IPS-NIHi7 (cell line): ENCODE data around the gene DOCK2.
"Not testable (repeated sequence)": the region's sequence is repeated elsewhere in the genome, so short reads cannot be mapped to it uniquely, and the experiment has no call there.

ENCODE experiments used
- DNase-seq: peaks from one replicate; pipeline ENCODE4 v3.0.0; 2012; ENCODE audit warnings: mixed read lengths; ENCODE audit errors: extremely low spot score

Gene DOCK2

GRCh38 chr5:169756071-169756765 lies 119.1 kb downstream of the DOCK2 start:
- no peak for DNase-seq

- no peak for DNase-seq
Measured at GRCh38 chr5:169757016-169757415, 119.9 kb downstream of the DOCK2 start.

- DNase-seq, result no peak
Measured at GRCh38 chr5:169758886-169759285, 121.8 kb downstream of the DOCK2 start.

GRCh38 chr5:169760229-169760628 lies 123.2 kb downstream of the DOCK2 start:
- DNase-seq, result no peak

GRCh38 chr5:169762338-169763095 lies 125.4 kb downstream of the DOCK2 start:
- DNase-seq, result no peak

- DNase-seq, result no peak
Measured at GRCh38 chr5:169763376-169764017, 126.4 kb downstream of the DOCK2 start.

- no peak for DNase-seq
Measured at GRCh38 chr5:169764018-169764378, 126.9 kb downstream of the DOCK2 start.

GRCh38 chr5:169765176-169765996 lies 128.3 kb downstream of the DOCK2 start:
- DNase-seq, result no peak

- not testable (repeated sequence) for DNase-seq
Measured at GRCh38 chr5:169766943-169767342, 129.9 kb downstream of the DOCK2 start.

- DNase-seq, result no peak
Measured at GRCh38 chr5:169767938-169768337, 130.9 kb downstream of the DOCK2 start.

- no peak for DNase-seq
Measured at GRCh38 chr5:169768416-169768815, 131.3 kb downstream of the DOCK2 start.

GRCh38 chr5:169770109-169770508 lies 133.0 kb downstream of the DOCK2 start:
- DNase-seq, result no peak

- no peak for DNase-seq
Measured at GRCh38 chr5:169772256-169772655, 135.2 kb downstream of the DOCK2 start.

GRCh38 chr5:169772688-169773087 lies 135.6 kb downstream of the DOCK2 start:
- no peak for DNase-seq

- no peak for DNase-seq
Measured at GRCh38 chr5:169777159-169777558, 140.1 kb downstream of the DOCK2 start.

GRCh38 chr5:169778622-169779596 lies 141.8 kb downstream of the DOCK2 start:
- no peak for DNase-seq

GRCh38 chr5:169781420-169782345 lies 144.6 kb downstream of the DOCK2 start:
- DNase-seq, result no peak

GRCh38 chr5:169785771-169786618 lies 148.9 kb downstream of the DOCK2 start:
- DNase-seq, result no peak

- DNase-seq, result no peak
Measured at GRCh38 chr5:169788168-169788567, 151.1 kb downstream of the DOCK2 start.
